Measurements from ENCODE around the gene HEMGN. TPM values are rescaled to one million over a fixed set of nuclear protein-coding genes. Genes with fewer than 3 reads are reported as not detected.

The HEMGN gene
- total and polyA plus RNA-seq, 2 experiments from 2014 or later, result not detected

DNA sequence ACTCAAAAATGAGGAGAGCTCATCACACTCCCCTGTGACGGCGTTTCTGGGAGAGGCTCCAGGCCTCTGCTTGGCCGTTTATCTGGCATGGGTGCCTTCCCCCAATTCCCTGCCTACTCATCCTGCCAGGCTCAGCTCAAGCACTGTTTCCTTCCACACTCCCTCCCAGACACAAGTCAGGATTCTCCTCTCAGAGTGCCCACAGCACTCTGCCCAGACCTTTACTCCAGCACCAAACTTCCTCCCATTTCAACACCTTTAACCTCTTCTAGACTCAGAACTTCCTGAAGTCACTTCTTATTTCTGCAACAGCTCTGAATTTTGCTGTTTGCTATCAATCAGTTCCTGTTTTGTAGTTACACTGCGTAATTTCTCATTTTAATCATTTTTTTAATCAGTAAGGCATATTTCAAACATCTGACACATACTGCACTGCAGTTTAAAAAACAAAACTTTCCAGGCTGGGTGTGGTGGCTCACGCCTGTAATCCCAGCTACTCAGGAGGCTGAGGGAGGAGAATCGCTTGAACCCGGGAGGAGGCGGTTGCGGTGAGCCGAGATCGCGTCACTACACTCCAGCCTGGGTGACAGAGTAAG lies 31.6 kb downstream of the HEMGN start:
- Histone ChIP-seq H3K27ac (no peak overlapping the region), H3K4me1 (ENCODE audit: insufficient read depth) (no peaks in the 10 kb centered on the region), H3K4me2 (no peak overlapping the region), H4K20me1 (ENCODE audit: insufficient read depth, poor library complexity, severe bottlenecking) (no peaks in the 10 kb centered on the region), H3K9me2 (replicated peaks; ENCODE audit: insufficient read depth) (no peaks in the 10 kb centered on the region), H3K79me2 (peaks cover 10% of the 10 kb centered on the region), H3K36me3 (replicated peaks; ENCODE audit: insufficient read depth, low read depth) (no peaks in the 10 kb centered on the region), H3K9me3 (ENCODE audit: low read depth) (no peaks in the 10 kb centered on the region), H2AFZ (no peak overlapping the region), H3K4me3 (no peak overlapping the region), H3K27me3 (no peaks in the 10 kb centered on the region)
- WGBS (ENCODE audit: low lambda C conversion rate, missing lambda C conversion rate), result 94% methylated on average over 12 of the region's 12 CpGs
- DNase-seq (ENCODE audit: low spot score), result no peak
- TF ChIP-seq, protein P1, sequence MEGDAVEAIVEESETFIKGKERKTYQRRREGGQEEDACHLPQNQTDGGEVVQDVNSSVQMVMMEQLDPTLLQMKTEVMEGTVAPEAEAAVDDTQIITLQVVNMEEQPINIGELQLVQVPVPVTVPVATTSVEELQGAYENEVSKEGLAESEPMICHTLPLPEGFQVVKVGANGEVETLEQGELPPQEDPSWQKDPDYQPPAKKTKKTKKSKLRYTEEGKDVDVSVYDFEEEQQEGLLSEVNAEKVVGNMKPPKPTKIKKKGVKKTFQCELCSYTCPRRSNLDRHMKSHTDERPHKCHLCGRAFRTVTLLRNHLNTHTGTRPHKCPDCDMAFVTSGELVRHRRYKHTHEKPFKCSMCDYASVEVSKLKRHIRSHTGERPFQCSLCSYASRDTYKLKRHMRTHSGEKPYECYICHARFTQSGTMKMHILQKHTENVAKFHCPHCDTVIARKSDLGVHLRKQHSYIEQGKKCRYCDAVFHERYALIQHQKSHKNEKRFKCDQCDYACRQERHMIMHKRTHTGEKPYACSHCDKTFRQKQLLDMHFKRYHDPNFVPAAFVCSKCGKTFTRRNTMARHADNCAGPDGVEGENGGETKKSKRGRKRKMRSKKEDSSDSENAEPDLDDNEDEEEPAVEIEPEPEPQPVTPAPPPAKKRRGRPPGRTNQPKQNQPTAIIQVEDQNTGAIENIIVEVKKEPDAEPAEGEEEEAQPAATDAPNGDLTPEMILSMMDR (IDR thresholded peaks at IDR 0.05; ENCODE audit: poor library complexity), result no peak
- TF ChIP-seq EZH2phosphoT487 (IDR thresholded peaks at IDR 0.05; ENCODE audit: low read depth, severe bottlenecking, unreplicated experiment) (no peak), EZH2 (IDR thresholded peaks at IDR 0.05; ENCODE audit: borderline replicate concordance) (no peak)

DNA sequence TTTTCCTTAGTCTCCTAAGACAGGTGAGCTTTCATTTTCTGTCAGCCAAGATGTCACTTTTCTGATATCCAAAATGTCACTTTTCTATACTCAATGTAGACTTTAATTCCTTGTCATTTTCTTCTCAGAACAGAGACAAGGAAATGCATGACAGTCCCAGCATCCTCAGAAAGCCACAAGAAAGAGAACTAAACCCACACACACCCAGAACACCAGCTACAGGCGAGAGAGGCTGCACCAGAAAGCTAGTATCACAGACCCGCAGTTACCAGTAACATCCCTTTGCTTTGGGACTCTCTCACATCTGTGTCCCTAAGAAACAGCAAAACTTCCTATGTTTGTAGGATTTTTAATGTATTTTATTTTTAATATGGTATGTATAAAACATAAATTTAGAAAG lies 32.7 kb downstream of the HEMGN start:
- Histone ChIP-seq H3K36me3 (replicated peaks; ENCODE audit: insufficient read depth, low read depth) (no peaks in the 10 kb centered on the region), H3K79me2 (peaks cover 10% of the 10 kb centered on the region), H3K4me3 (no peak overlapping the region), H3K27ac (no peak overlapping the region), H3K27me3 (no peaks in the 10 kb centered on the region), H3K9me2 (replicated peaks; ENCODE audit: insufficient read depth) (no peaks in the 10 kb centered on the region), H3K9me3 (ENCODE audit: low read depth) (no peaks in the 10 kb centered on the region), H2AFZ (no peak overlapping the region), H3K4me2 (no peak overlapping the region), H3K4me1 (ENCODE audit: insufficient read depth) (no peaks in the 10 kb centered on the region), H4K20me1 (ENCODE audit: insufficient read depth, poor library complexity, severe bottlenecking) (no peaks in the 10 kb centered on the region)
- TF ChIP-seq EZH2 (IDR thresholded peaks at IDR 0.05; ENCODE audit: borderline replicate concordance) (no peak), EZH2phosphoT487 (IDR thresholded peaks at IDR 0.05; ENCODE audit: low read depth, severe bottlenecking, unreplicated experiment) (no peak)
- TF ChIP-seq, protein P1 (IDR thresholded peaks at IDR 0.05; ENCODE audit: poor library complexity), result no peak
- DNase-seq (ENCODE audit: low spot score), result no peak
- WGBS (ENCODE audit: low lambda C conversion rate, missing lambda C conversion rate), result 97% methylated on average over 2 of the region's 2 CpGs

DNA sequence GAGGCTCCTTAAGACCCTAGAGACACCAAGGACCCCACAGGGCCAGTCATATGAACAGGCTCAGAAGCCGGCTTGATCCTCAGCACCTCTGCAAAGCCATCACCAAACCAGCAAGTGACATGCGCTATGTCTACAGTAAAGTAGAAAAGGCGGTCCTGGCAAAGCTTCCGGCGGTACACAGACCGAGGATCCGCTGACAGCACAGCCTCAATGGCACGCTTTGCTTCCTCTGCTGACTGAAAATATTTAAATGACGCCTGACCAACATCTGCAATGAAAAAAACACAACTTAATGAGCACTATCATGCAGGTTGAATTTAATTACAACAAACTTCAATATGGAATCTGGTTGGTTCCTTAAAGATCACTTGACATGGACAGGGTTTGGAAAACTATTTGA lies 33.2 kb downstream of the HEMGN start:
- 92% methylated on average over 9 of the region's 9 CpGs for WGBS (ENCODE audit: low lambda C conversion rate, missing lambda C conversion rate)
- no peaks in the 10 kb centered on the region for H3K4me1 ChIP-seq (ENCODE audit: insufficient read depth)
- H3K4me2 ChIP-seq, result no peak overlapping the region
- H3K36me3 ChIP-seq (replicated peaks; ENCODE audit: insufficient read depth, low read depth), result no peaks in the 10 kb centered on the region
- TF ChIP-seq EZH2 (IDR thresholded peaks at IDR 0.05; ENCODE audit: borderline replicate concordance) (no peak), EZH2phosphoT487 (IDR thresholded peaks at IDR 0.05; ENCODE audit: low read depth, severe bottlenecking, unreplicated experiment) (no peak)
- TF ChIP-seq, protein P1 (IDR thresholded peaks at IDR 0.05; ENCODE audit: poor library complexity), result no peak
- H3K27me3 ChIP-seq, result no peaks in the 10 kb centered on the region
- no peaks in the 10 kb centered on the region for H3K9me2 ChIP-seq (replicated peaks; ENCODE audit: insufficient read depth)
- DNase-seq (ENCODE audit: low spot score), result no peak
- peaks cover 10% of the 10 kb centered on the region for H3K79me2 ChIP-seq
- no peak overlapping the region for H3K4me3 ChIP-seq
- no peaks in the 10 kb centered on the region for H4K20me1 ChIP-seq (ENCODE audit: insufficient read depth, poor library complexity, severe bottlenecking)
- H3K9me3 ChIP-seq (ENCODE audit: low read depth), result no peaks in the 10 kb centered on the region
- H2AFZ ChIP-seq, result no peak overlapping the region
- H3K27ac ChIP-seq, result no peak overlapping the region

Measured in hepatocyte (in vitro differentiated cells).